Neural cell (in vitro differentiated cells): ENCODE results near the gene DPAGT1. TPM values are rescaled to one million over a fixed set of nuclear protein-coding genes. Genes with fewer than 3 reads are reported as not detected.

ENCODE experiments used
- H2AFZ ChIP-seq: fragments of 200-600, 300-800 bp; sonication (generic), shearing (Covaris generic); 2 replicates; pipeline ENCODE4 v1.6.0; 2014; ENCODE audit warnings: low read depth, mild to moderate bottlenecking, antibody characterized with exemption, low read length, moderate library complexity
- H3F3A ChIP-seq: fragments of 200-600 bp; shearing (Covaris generic); 2 replicates; pipeline ENCODE4 v1.6.1; 2016; ENCODE audit warnings: mild to moderate bottlenecking, moderate library complexity, mixed read lengths, antibody characterized with exemption, low read length; ENCODE audit not compliant: insufficient read depth, poor library complexity, severe bottlenecking
- H3K27ac ChIP-seq: fragments of 200-600, 300-800 bp; sonication (generic), shearing (Covaris generic); 2 replicates; pipeline ENCODE4 v1.5.1; 2014; ENCODE audit warnings: mild to moderate bottlenecking, low read length, moderate library complexity
- H3K27me3 ChIP-seq: fragments of 300-800, 200-600 bp; sonication (generic), shearing (Covaris generic); 2 replicates; pipeline ENCODE4 v1.6.0; 2014; ENCODE audit warnings: mild to moderate bottlenecking, low read depth, low read length, moderate library complexity; ENCODE audit not compliant: insufficient read depth
- H3K36me3 ChIP-seq: fragments of 300-800, 200-600 bp; sonication (generic), shearing (Covaris generic); 2 replicates; pipeline ENCODE4 v1.5.1; 2014; ENCODE audit warnings: mild to moderate bottlenecking, antibody characterized with exemption, low read length, moderate library complexity; ENCODE audit not compliant: insufficient read depth
- H3K4me2 ChIP-seq: fragments of 300-800, 200-600 bp; sonication (generic), shearing (Covaris generic); 2 replicates; pipeline ENCODE4 v1.6.0; 2014; ENCODE audit warnings: mild to moderate bottlenecking, low read length
- H3K4me3 ChIP-seq: fragments of 300-800, 200-600 bp; sonication (generic), shearing (Covaris generic); 2 replicates; pipeline ENCODE4 v1.5.1; 2014; ENCODE audit warnings: mild to moderate bottlenecking, low read length, moderate library complexity
- H3K79me2 ChIP-seq: fragments of 200-600 bp; shearing (Covaris generic); replicated peaks from 2 replicates; pipeline ENCODE4 v1.6.0; 2014; ENCODE audit warnings: mild to moderate bottlenecking, low read length, moderate library complexity; ENCODE audit not compliant: insufficient read depth
- H3K9ac ChIP-seq: fragments of 300-800, 200-600 bp; sonication (generic), shearing (Covaris generic); 2 replicates; pipeline ENCODE4 v1.6.1; 2016; ENCODE audit warnings: mild to moderate bottlenecking, low read length, mixed read lengths
- H3K9me2 ChIP-seq: fragments of 200-600 bp; shearing (Covaris generic); 2 replicates; pipeline ENCODE4 v1.6.1; 2016; ENCODE audit warnings: mild to moderate bottlenecking, low read length, mixed read lengths; ENCODE audit not compliant: insufficient read depth
- H3K9me3 ChIP-seq: fragments of 200-600, 300-800 bp; sonication (generic), shearing (Covaris generic); 2 replicates; pipeline ENCODE4 v1.6.1; 2016; ENCODE audit warnings: mild to moderate bottlenecking, mixed run types, low read length, moderate library complexity, mixed read lengths
- H4K20me1 ChIP-seq: fragments of 200-600 bp; shearing (Covaris generic); 2 replicates; pipeline ENCODE4 v1.6.1; 2016; ENCODE audit warnings: mild to moderate bottlenecking, mixed run types; ENCODE audit not compliant: insufficient read depth
- EP300 ChIP-seq: fragments of 450-650 bp; conservative IDR thresholded peaks from 2 replicates; pipeline ENCODE4 v1.6.1; 2014; ENCODE audit warnings: antibody characterized with exemption, mild to moderate bottlenecking, moderate library complexity; ENCODE audit not compliant: poor library complexity, severe bottlenecking
- EZH2 ChIP-seq: fragments of 200-600, 300-800 bp; shearing (Covaris generic), sonication (generic); IDR thresholded peaks from 2 replicates; pipeline ENCODE4 v1.6.1; 2014; ENCODE audit warnings: antibody characterized with exemption, low read length, borderline replicate concordance, mild to moderate bottlenecking; ENCODE audit not compliant: insufficient read depth, poor library complexity, severe bottlenecking
- MXI1 ChIP-seq: fragments of 450-650 bp; conservative IDR thresholded peaks from 2 replicates; pipeline ENCODE4 v1.6.1; 2014; ENCODE audit warnings: antibody characterized with exemption, mild to moderate bottlenecking; ENCODE audit not compliant: poor library complexity, severe bottlenecking
- POLR2AphosphoS5 ChIP-seq: IDR thresholded peaks from 2 replicates; pipeline ENCODE4 v1.6.1; 2012
- RAD21 ChIP-seq: fragments of 450-650 bp; conservative IDR thresholded peaks from 2 replicates; pipeline ENCODE4 v1.6.1; 2014; ENCODE audit warnings: antibody characterized with exemption, mild to moderate bottlenecking, moderate library complexity
- SMC3 ChIP-seq: fragments of 450-650 bp; conservative IDR thresholded peaks from 2 replicates; pipeline ENCODE4 v1.6.1; 2014; ENCODE audit warnings: antibody characterized with exemption, mild to moderate bottlenecking, moderate library complexity; ENCODE audit not compliant: poor library complexity
- TAF1 ChIP-seq: IDR thresholded peaks from 2 replicates; pipeline ENCODE4 v1.6.1; 2012; ENCODE audit warnings: low read depth
- polyA plus RNA-seq: library from polyadenylated mRNA; depleted of rRNA; stranded (reverse); fragments of >200 nt; gene quantifications from 2 replicates; pipeline ENCODE4 v1.2.3, GENCODE V29; 2014
- TF ChIP-seq, protein P1 (sequence below): IDR thresholded peaks from 2 replicates; pipeline ENCODE4 v1.6.1; 2012; ENCODE audit warnings: borderline replicate concordance
- TF ChIP-seq, protein P2 (sequence below): fragments of 450-650 bp; IDR thresholded peaks from 2 replicates; pipeline ENCODE4 v1.5.1; 2014; ENCODE audit warnings: antibody characterized with exemption, mild to moderate bottlenecking, moderate library complexity; ENCODE audit not compliant: poor library complexity, severe bottlenecking

The DPAGT1 gene
- polyA plus RNA-seq, 1 donor from 2014 or later: 9.8 TPM

DNA sequence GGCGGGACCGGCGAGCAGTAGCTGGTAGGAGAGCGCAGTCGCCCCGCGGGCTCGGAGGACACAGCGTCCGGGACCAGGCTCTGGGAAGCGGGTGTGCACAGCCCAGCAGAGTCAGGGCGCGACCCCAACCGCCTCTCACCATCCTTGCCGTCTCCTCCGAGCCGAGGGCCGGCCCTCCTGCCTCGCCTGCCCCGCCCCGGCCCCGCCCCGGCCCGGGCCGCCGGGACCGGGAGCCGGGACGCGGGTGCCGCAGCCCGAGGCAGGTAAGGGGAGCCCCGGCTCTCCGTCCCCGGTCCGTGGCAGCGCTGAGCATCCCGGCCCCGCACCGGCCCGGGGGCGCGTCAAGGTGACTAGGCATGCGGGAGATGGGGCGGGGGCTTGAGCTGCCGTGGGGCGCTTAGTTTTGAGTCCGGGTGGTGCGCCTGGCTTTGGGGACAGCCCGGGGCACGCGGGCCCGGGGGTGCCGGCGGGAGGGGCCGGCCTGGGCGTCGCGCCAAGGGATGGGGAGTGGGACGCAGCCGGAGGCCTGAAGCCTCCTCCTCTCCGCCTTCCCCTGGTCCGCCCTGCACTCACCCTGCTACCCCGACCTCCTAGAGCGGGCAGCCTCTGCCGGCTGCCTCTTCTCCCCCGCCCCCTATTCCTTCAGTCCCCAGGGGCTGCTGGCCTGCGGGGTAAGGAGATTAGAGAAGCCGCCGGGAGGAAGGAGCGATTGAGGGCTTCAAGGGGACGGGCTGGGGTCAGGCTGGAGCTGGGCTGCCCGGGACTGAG lies 47.5 kb upstream of the DPAGT1 start, which contains the start of gene ABCG4:
Gene ABCG4, plus strand, starts transcription at position 35 of the 768 bp plus-strand sequence. CDS start 914 bp downstream, outside the sequence.
- Histone ChIP-seq H3K27ac (no peak within 1 kb of the TSS), H3K27me3 (peaks cover 35% of the 10 kb centered on the region), H3K4me2 (peak within 1 kb of the TSS; percentile 49), H3F3A (no peaks in the 10 kb centered on the region), H2AFZ (peak within 1 kb of the TSS; percentile 15), H3K9me3 (no peaks in the 10 kb centered on the region), H3K79me2 (no peaks in the 10 kb centered on the region), H3K4me3 (peak within 1 kb of the TSS; percentile 86), H3K36me3 (no peaks in the 10 kb centered on the region), H3K9ac (peak within 1 kb of the TSS; percentile 64), H4K20me1 (no peaks in the 10 kb centered on the region), H3K9me2 (no peaks in the 10 kb centered on the region)
- no peak for TF ChIP-seq RAD21
- TF ChIP-seq EZH2: no peak
- peak; percentile 12 for TF ChIP-seq TAF1
- no peak for TF ChIP-seq POLR2AphosphoS5
- TF ChIP-seq EP300: no peak
- TF ChIP-seq, protein P1, sequence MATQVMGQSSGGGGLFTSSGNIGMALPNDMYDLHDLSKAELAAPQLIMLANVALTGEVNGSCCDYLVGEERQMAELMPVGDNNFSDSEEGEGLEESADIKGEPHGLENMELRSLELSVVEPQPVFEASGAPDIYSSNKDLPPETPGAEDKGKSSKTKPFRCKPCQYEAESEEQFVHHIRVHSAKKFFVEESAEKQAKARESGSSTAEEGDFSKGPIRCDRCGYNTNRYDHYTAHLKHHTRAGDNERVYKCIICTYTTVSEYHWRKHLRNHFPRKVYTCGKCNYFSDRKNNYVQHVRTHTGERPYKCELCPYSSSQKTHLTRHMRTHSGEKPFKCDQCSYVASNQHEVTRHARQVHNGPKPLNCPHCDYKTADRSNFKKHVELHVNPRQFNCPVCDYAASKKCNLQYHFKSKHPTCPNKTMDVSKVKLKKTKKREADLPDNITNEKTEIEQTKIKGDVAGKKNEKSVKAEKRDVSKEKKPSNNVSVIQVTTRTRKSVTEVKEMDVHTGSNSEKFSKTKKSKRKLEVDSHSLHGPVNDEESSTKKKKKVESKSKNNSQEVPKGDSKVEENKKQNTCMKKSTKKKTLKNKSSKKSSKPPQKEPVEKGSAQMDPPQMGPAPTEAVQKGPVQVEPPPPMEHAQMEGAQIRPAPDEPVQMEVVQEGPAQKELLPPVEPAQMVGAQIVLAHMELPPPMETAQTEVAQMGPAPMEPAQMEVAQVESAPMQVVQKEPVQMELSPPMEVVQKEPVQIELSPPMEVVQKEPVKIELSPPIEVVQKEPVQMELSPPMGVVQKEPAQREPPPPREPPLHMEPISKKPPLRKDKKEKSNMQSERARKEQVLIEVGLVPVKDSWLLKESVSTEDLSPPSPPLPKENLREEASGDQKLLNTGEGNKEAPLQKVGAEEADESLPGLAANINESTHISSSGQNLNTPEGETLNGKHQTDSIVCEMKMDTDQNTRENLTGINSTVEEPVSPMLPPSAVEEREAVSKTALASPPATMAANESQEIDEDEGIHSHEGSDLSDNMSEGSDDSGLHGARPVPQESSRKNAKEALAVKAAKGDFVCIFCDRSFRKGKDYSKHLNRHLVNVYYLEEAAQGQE: no peak
- peak; percentile 14 for TF ChIP-seq SMC3
- TF ChIP-seq MXI1: peak; percentile 12

DNA sequence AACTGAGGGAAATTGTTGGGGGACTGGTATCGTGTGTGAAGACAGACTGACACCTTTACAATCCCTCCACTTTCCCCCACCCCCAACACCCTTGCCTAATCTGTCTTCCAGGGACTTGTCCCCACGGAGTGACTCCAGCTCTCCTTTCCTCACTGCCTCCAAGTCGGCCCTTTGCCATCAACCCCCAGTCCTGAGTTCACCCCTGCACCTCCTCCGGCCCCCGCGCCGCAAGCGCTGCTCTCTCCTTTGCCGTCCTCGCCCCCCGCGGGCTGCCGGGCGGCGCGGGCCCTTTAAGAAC lies 47.0 kb upstream of the DPAGT1 start:
- H3K27ac ChIP-seq: no peak overlapping the region
- H3K27me3 ChIP-seq: peaks cover 35% of the 10 kb centered on the region
- peak overlapping the region; percentile 15 for H2AFZ ChIP-seq

More for the DNA sequence above, 47.0 kb upstream of the DPAGT1 start:
- no peaks in the 10 kb centered on the region for H3F3A ChIP-seq
- no peaks in the 10 kb centered on the region for H3K36me3 ChIP-seq
- no peaks in the 10 kb centered on the region for H4K20me1 ChIP-seq
- peak overlapping the region; percentile 64 for H3K9ac ChIP-seq
- H3K4me3 ChIP-seq: peak overlapping the region; percentile 86
- H3K9me3 ChIP-seq: no peaks in the 10 kb centered on the region
- H3K9me2 ChIP-seq: no peaks in the 10 kb centered on the region
- no peaks in the 10 kb centered on the region for H3K79me2 ChIP-seq
- TF ChIP-seq RAD21 (no peak), EZH2 (no peak), TAF1 (no peak), EP300 (no peak), MXI1 (no peak), SMC3 (no peak), POLR2AphosphoS5 (no peak)
- TF ChIP-seq, protein P1: no peak
- TF ChIP-seq, protein P2, sequence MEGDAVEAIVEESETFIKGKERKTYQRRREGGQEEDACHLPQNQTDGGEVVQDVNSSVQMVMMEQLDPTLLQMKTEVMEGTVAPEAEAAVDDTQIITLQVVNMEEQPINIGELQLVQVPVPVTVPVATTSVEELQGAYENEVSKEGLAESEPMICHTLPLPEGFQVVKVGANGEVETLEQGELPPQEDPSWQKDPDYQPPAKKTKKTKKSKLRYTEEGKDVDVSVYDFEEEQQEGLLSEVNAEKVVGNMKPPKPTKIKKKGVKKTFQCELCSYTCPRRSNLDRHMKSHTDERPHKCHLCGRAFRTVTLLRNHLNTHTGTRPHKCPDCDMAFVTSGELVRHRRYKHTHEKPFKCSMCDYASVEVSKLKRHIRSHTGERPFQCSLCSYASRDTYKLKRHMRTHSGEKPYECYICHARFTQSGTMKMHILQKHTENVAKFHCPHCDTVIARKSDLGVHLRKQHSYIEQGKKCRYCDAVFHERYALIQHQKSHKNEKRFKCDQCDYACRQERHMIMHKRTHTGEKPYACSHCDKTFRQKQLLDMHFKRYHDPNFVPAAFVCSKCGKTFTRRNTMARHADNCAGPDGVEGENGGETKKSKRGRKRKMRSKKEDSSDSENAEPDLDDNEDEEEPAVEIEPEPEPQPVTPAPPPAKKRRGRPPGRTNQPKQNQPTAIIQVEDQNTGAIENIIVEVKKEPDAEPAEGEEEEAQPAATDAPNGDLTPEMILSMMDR: no peak
- peak overlapping the region; percentile 49 for H3K4me2 ChIP-seq
